Stimulated activated CD4-positive, alpha-beta T cell treated with anti-CD3 and anti-CD28 coated beads, Interleukin-2, amount 100 ng/mL, for 48 hours (primary cell): ENCODE data around the gene NMNAT1.
A peak's percentile ranks its signal among the peaks of the same experiment; 100 is the strongest.
"Not testable (repeated sequence)": the region's sequence is repeated elsewhere in the genome, so short reads cannot be mapped to it uniquely, and the experiment has no call there.

Experiments used
- DNase-seq, 2 donors: peaks; one replicate each; pipeline ENCODE4 v3.0.0-alpha.2; 2020

Gene NMNAT1

GRCh38 chr1:10021992-10022391 is 78.7 kb downstream of the NMNAT1 start:
- DNase-seq, result not testable (repeated sequence)

GRCh38 chr1:10022656-10023055 is 79.4 kb downstream of the NMNAT1 start:
- DNase-seq, result no peak

GRCh38 chr1:10025354-10025753 is 82.1 kb downstream of the NMNAT1 start:
- no peak for DNase-seq

GRCh38 chr1:10027027-10027426 is 83.8 kb downstream of the NMNAT1 start:
- DNase-seq, result no peak

- DNase-seq, result not testable (repeated sequence)
Observed at GRCh38 chr1:10028956-10029500, 85.8 kb downstream of the NMNAT1 start.

GRCh38 chr1:10031461-10031860 is 88.2 kb downstream of the NMNAT1 start:
- no peak for DNase-seq

GRCh38 chr1:10032590-10033358 is 89.5 kb downstream of the NMNAT1 start, which contains the start of gene UBE4B:
TSS of gene UBE4B (plus strand) at chr1:10032958. CDS start at chr1:10033671, 713 bp downstream.
- DNase-seq, result peak; percentile 98

- peak; percentile 9 for DNase-seq
Observed at GRCh38 chr1:10033359-10033845, 90.1 kb downstream of the NMNAT1 start.
